HEK293T (cell line): ENCODE results near the gene TBKBP1.

Experiments
- CTCF ChIA-PET: fragments of 350-600 bp; formaldehyde crosslinking; extraction: SDS; loops from one replicate; lab custom pipeline; 2021; ENCODE audit warnings: antibody characterized with exemption, inconsistent platforms; lab: Yijun Ruan, JAX
- POLR2A ChIA-PET: fragments of 350-600 bp; formaldehyde crosslinking; extraction: SDS; loops from one replicate; lab custom pipeline; 2020; ENCODE audit warnings: antibody characterized with exemption, inconsistent platforms; lab: Yijun Ruan, JAX
- DNase-seq: peaks from one replicate; pipeline ENCODE4 v3.0.0; 2012; ENCODE audit warnings: mixed read lengths; ENCODE audit errors: extremely low spot score
- ARNT ChIP-seq: fragments of 450-650 bp; IDR thresholded peaks from 2 replicates; pipeline ENCODE4 v1.6.1; 2017; ENCODE audit warnings: mild to moderate bottlenecking
- BHLHE40 ChIP-seq: fragments of 450-650 bp; IDR thresholded peaks from 2 replicates; pipeline ENCODE4 v1.6.1; 2016; ENCODE audit warnings: mild to moderate bottlenecking, moderate library complexity, borderline replicate concordance
- CTBP1 ChIP-seq: fragments of 450-650 bp; IDR thresholded peaks from 2 replicates; pipeline ENCODE4 v1.6.1; 2016; ENCODE audit warnings: borderline replicate concordance
- ELF4 ChIP-seq: fragments of 450-650 bp; IDR thresholded peaks from 2 replicates; pipeline ENCODE4 v1.6.1; 2017; ENCODE audit warnings: antibody characterized with exemption
- FOXA1 ChIP-seq: fragments of 450-650 bp; IDR thresholded peaks from 2 replicates; pipeline ENCODE4 v1.6.1; 2016; ENCODE audit warnings: mild to moderate bottlenecking
- FOXK2 ChIP-seq: fragments of 450-650 bp; IDR thresholded peaks from 2 replicates; pipeline ENCODE4 v1.6.1; 2016; ENCODE audit warnings: mild to moderate bottlenecking
- FOXM1 ChIP-seq: fragments of 450-650 bp; IDR thresholded peaks from 2 replicates; pipeline ENCODE4 v1.6.1; 2017; ENCODE audit warnings: mild to moderate bottlenecking, borderline replicate concordance
- HDGF ChIP-seq: fragments of 450-650 bp; IDR thresholded peaks from 2 replicates; pipeline ENCODE4 v1.6.1; 2017; ENCODE audit warnings: antibody characterized with exemption, borderline replicate concordance
- L3MBTL2 ChIP-seq: fragments of 450-650 bp; conservative IDR thresholded peaks from 2 replicates; pipeline ENCODE4 v1.6.1; 2016; ENCODE audit warnings: mild to moderate bottlenecking
- LEF1 ChIP-seq: fragments of 450-650 bp; IDR thresholded peaks from 2 replicates; pipeline ENCODE4 v1.6.1; 2017; ENCODE audit warnings: mild to moderate bottlenecking, borderline replicate concordance
- NFRKB ChIP-seq: fragments of 450-650 bp; IDR thresholded peaks from 2 replicates; pipeline ENCODE4 v1.6.1; 2016; ENCODE audit warnings: mild to moderate bottlenecking, moderate library complexity
- SP1 ChIP-seq: fragments of 450-650 bp; IDR thresholded peaks from 2 replicates; pipeline ENCODE4 v1.6.1; 2017
- SUZ12 ChIP-seq: fragments of 450-650 bp; IDR thresholded peaks from 2 replicates; pipeline ENCODE4 v1.6.1; 2016; ENCODE audit warnings: mild to moderate bottlenecking
- TARDBP ChIP-seq: fragments of 450-650 bp; IDR thresholded peaks from 2 replicates; pipeline ENCODE4 v1.6.1; 2016
- ZNF384 ChIP-seq: fragments of 450-650 bp; IDR thresholded peaks from 2 replicates; pipeline ENCODE4 v1.6.1; 2016
- TF ChIP-seq, protein P1 (sequence below): fragments of 450-650 bp; IDR thresholded peaks from 2 replicates; pipeline ENCODE4 v1.6.1; 2016

TBKBP1 gene, protein sequence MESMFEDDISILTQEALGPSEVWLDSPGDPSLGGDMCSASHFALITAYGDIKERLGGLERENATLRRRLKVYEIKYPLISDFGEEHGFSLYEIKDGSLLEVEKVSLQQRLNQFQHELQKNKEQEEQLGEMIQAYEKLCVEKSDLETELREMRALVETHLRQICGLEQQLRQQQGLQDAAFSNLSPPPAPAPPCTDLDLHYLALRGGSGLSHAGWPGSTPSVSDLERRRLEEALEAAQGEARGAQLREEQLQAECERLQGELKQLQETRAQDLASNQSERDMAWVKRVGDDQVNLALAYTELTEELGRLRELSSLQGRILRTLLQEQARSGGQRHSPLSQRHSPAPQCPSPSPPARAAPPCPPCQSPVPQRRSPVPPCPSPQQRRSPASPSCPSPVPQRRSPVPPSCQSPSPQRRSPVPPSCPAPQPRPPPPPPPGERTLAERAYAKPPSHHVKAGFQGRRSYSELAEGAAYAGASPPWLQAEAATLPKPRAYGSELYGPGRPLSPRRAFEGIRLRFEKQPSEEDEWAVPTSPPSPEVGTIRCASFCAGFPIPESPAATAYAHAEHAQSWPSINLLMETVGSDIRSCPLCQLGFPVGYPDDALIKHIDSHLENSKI

DNA sequence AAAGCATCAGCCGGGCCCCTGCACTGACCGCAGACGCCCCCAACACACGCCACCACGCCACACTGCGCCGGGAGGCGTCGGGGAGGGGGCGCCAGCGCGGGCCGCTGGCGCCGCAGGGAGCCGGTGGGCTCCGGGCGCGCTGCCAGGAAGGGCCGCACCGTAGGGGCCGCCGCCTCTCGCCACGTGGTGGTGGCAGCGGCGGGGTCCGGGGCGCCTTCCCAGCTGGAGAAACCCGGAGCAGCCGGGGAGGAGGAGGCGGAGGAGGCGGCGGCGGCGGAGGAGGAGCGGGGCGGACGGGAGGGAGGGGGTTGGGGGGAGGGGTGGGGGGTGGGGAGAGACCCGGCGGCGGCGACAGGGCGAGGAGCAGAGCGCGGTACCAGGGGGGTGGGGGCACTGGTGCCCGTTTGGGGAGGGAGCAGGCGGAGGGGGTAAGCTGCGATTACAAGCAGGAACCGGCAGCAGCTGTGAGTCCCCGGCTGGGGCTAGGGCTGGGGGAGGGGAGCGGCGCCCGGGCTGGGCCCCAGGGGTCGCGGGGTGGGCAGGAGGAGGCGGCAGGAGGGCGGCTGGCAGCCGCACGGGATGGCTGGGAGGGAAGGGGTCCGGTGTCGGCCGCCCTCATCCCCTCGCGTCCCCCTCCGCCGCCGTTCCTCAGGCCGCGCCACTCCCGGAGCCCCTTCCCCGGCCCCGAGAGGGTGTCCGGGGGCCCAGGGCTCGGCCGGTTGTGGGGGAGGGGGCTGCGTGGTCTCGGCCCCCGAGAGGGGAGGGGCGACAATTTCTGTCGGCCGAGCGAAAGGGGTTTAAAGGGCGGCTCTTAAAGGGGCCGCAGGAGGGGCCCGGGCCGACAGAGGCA, at the start of gene TBKBP1:
TBKBP1 (plus strand) TSS at position 431 of the 850 bp plus-strand sequence. CDS start 1,952 bp downstream, outside the sequence.
- no peak for TF ChIP-seq FOXA1
- no peak for TF ChIP-seq LEF1
- TF ChIP-seq ARNT, result no peak
- TF ChIP-seq FOXK2, result no peak
- TF ChIP-seq CTBP1, result no peak
- CTCF ChIA-PET, result no interaction called here
- DNase-seq, result peak; percentile 75
- POLR2A ChIA-PET, result interaction anchor here (1.0 to 1.4 kb wide), 3 partner anchors 14 to 45 kb away, joined by 3 to 6 read pairs (median 4); partner anchors contain the start of gene KPNB1

DNA sequence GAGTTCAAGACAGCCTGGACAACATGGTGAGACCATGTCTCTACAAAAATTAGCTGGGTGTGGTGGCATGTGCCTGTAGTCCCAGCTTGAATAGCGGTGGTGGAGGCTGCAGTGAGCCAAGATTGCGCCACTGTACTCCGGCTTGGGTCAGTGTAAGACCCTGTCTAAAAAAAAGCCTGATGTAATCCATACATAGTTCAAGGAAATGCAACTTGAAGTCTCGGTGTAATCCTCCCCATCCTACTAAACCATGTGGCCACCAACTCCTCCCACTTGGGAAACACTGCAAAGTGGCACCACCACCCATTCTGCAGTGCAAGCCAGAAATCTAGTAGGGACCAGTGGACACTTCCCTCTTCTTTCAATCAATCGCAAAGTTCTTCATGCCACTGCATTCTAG, 49.6 kb upstream of the TBKBP1 start:
- DNase-seq, result no peak
- ChIA-PET POLR2A (no interaction called here), CTCF (no interaction called here)

DNA sequence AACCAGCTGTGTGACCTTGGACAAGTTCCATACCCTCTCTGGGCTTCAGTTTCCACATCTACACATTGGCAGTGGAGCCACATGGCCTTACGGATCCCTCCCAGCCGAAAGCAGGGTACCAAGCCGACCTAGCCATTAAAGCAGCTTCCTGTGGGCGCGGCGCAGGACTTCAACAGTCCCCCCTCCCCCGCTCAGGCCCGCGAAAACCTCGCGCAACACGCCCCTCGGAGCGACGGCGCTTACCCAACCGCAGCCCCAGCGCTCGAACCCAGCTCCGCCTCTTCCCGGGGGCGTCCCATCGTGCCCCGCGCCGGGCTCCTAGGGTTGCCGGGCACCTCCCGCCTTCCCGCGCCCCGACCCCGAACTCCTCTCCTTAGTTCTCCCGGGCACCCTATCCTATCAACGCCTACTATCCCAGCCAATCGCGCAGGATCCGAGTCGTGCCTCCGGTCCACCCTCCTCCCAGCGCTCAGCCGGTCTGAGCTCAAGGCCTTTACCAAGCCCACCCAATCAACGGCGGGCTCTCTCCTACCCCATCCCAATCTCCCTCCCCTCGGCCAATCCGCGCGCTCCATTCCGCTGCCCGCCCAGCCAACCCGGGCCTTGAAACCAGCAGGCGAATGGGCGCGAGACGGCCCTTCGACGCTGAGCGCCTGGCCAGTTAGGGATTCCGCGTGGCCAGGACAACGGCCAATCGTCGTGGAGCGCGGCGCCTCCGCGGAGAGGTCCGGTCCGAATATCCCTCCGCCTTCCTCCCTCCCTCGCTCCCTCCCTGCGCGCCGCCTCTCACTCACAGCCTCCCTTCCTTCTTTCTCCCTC, 44.6 kb upstream of the TBKBP1 start, which contains the start of gene KPNB1:
KPNB1 (plus strand) TSS at position 767 of the 819 bp plus-strand sequence. CDS start 326 bp downstream, outside the sequence.
- DNase-seq, result peak; percentile 92
- POLR2A ChIA-PET, result interaction anchor here (0.8 to 2.7 kb wide), 36 partner anchors 10 to 322 kb away, joined by 3 to 30 read pairs (median 4); partner anchors contain the start of genes CDK5RAP3, LRRC46, MRPL10 and PNPO
- TF ChIP-seq ARNT (no peak; the same call in 1 of the 2 replicates), FOXK2 (no peak), LEF1 (no peak), L3MBTL2 (peak; percentile 99), HDGF (0 out of 2 replicates have a peak, but pooled peaks have one; percentile 40)
- TF ChIP-seq, protein P1, sequence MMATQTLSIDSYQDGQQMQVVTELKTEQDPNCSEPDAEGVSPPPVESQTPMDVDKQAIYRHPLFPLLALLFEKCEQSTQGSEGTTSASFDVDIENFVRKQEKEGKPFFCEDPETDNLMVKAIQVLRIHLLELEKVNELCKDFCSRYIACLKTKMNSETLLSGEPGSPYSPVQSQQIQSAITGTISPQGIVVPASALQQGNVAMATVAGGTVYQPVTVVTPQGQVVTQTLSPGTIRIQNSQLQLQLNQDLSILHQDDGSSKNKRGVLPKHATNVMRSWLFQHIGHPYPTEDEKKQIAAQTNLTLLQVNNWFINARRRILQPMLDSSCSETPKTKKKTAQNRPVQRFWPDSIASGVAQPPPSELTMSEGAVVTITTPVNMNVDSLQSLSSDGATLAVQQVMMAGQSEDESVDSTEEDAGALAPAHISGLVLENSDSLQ, result peak; percentile 47
- CTCF ChIA-PET, result interaction anchor here (0.6 to 3.2 kb wide), 4 partner anchors 14 to 101 kb away, joined by 3 to 15 read pairs (median 6); no protein-coding TSS in a partner anchor

More for the DNA sequence above, 49.6 kb upstream of the TBKBP1 start:
- TF ChIP-seq ELF4 (no peak), FOXA1 (no peak), ZNF384 (no peak), FOXK2 (no peak), HDGF (no peak), LEF1 (no peak), SUZ12 (no peak)

DNA sequence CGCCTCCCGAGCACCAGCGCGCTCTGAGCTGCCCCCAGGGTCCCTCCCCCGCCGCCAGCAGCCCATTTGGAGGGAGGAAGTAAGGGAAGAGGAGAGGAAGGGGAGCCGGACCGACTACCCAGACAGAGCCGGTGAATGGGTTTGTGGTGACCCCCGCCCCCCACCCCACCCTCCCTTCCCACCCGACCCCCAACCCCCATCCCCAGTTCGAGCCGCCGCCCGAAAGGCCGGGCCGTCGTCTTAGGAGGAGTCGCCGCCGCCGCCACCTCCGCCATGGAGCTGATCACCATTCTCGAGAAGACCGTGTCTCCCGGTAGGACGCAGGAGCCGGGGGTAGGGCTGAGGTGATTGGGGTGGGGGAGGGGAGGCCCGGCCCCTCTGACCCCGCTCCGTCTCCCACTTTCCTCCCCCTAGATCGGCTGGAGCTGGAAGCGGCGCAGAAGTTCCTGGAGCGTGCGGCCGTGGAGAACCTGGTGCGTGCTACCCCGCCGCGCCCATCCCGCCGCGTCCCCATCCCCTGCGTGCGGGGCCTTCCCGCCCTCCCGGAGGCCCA, 43.9 kb upstream of the TBKBP1 start:
- ChIA-PET CTCF (interaction anchor here (3.2 kb wide), 1 partner anchor 13 kb away, joined by 15 read pairs; no protein-coding TSS in a partner anchor), POLR2A (interaction anchor here (0.9 to 2.7 kb wide), 35 partner anchors 9 to 321 kb away, joined by 3 to 30 read pairs (median 4); partner anchors contain the start of genes CDK5RAP3, LRRC46, MRPL10 and OSBPL7)
- DNase-seq, result no peak
- TF ChIP-seq L3MBTL2, result no peak
- 0 out of 2 replicates have a peak, but pooled peaks have one; percentile 35 for TF ChIP-seq ARNT
- 0 out of 2 replicates have a peak, but pooled peaks have one; percentile 31 for TF ChIP-seq ELF4
- no peak for TF ChIP-seq TARDBP
- TF ChIP-seq SUZ12, result no peak
- no peak for TF ChIP-seq FOXA1
- no peak for TF ChIP-seq FOXM1
- TF ChIP-seq CTBP1, result peak; percentile 74; the same call in 1 of the 2 replicates
- no peak for TF ChIP-seq NFRKB
- TF ChIP-seq ZNF384, result no peak
- no peak for TF ChIP-seq HDGF

DNA sequence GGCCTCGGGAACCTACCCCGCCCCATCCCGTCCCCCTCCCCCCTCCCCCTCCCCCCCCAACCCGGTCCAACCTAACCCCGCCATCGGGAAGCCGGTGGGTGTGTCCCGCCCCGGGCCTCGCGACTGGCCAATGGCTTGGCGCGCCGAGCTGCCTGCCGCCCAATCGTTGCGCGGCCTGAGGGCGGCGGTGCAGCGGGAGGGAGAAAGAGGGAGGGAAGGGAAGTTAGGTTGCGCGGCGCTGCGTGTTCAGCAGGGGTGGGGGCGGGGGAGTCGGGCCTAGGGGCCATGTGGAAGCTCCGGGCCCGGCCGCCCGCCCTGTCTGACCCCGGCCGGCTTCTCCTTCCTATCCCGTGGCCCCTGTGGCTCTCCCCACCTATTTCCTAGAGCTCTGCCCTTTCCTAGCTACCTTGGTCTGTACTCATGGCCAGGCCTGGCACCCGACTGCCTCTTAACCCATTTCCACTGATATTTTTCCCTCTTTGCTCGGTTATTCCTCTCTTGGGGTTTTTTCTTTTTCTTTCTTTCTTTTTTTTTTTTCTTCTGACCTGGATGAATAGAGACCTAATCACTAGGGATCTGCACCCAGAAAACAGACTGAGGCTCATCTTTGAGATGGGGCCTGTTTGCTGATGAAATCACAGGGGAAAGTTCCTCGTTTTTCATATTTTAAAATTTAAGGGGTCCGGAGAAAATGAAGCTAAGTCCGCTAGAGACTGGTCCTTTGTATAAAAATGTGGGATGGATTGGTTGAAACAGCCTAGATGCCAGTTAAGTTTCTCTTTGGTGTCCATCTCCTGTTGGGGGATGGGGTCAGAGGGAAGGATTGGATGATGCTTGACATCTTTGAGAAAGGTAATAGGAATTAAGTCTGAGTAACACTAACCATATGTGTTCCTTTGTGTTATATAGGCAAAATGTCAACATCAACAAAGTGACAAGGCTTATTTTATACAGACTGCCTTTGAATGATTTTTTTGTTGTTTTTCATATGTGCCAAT, 43.1 kb upstream of the TBKBP1 start:
- ChIA-PET POLR2A (interaction anchor here (0.8 to 2.7 kb wide), 13 partner anchors 10 to 180 kb away, joined by 3 to 30 read pairs (median 5); partner anchors contain the start of genes LRRC46, MRPL10 and OSBPL7), CTCF (interaction anchor here (3.2 kb wide), 1 partner anchor 12 kb away, joined by 15 read pairs; no protein-coding TSS in a partner anchor)
- peak; percentile 96 for DNase-seq
- TF ChIP-seq SP1 (no peak), L3MBTL2 (peak; percentile 11; the same call in 1 of the 2 replicates), HDGF (no peak), ELF4 (peak; percentile 15; the same call in 1 of the 2 replicates), ZNF384 (no peak), FOXM1 (no peak), TARDBP (no peak), FOXK2 (no peak), ARNT (no peak), LEF1 (no peak), SUZ12 (no peak), NFRKB (no peak), CTBP1 (no peak), BHLHE40 (no peak), FOXA1 (no peak)
- TF ChIP-seq, protein P1, result 0 out of 2 replicates have a peak, but pooled peaks have one; percentile 1
